Measurements from ENCODE around the gene FDX2. TPM values are rescaled to one million over a fixed set of nuclear protein-coding genes. Genes with fewer than 3 reads are reported as not detected.

FDX2 gene
- total and polyA plus RNA-seq, 2 donors (not counting 1 experiment from before 2014, with no cell fraction given): 13.9 to 21.5 TPM

DNA sequence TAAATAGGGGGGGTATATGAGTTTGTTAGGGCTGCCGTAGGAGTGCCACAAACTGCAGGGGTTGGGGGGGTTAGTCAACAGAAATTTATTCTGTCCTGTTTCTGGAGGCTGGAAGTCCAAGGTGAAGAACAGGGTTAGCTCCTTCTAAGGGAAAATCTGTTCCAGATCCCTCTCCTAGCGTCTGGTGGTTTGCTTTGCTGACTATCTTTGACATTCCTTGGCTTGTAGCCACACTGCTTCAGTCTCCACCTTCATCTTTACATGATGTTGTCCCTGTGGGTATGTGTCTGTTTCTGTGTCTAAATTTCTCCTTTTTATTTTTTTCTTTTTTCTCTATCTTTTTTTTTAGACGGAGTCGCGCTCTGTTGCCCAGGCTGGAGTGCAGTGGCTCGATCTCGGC, 53.0 kb downstream of the FDX2 start:
- H3K4me3 Mint-ChIP-seq: no peak overlapping the region
- H3K9me3 Mint-ChIP-seq (ENCODE audit: insufficient read depth): no peaks in the 10 kb centered on the region
- intact Hi-C loops (cut with micrococcal nuclease): no loop called here
- H3K27me3 ChIP-seq (replicated peaks in 1 of 4; ENCODE audit: control extremely low read depth in 1 of 4, control insufficient read depth in 3 of 4, insufficient read depth in 4 of 4, low read length in 3 of 4): no peaks in the 10 kb centered on the region
- no peaks in the 10 kb centered on the region for H4K20me1 ChIP-seq (ENCODE audit: control insufficient read depth, insufficient read depth, low read length, poor library complexity, severe bottlenecking)
- 89% methylated on average over 6 of the region's 7 CpGs for WGBS (ENCODE audit: insufficient coverage)
- no peaks in the 10 kb centered on the region for H3K4me1 Mint-ChIP-seq
- ChIA-PET CTCF (interaction anchor here (0.6 to 7.9 kb wide), 4 partner anchors 12 to 125 kb away, joined by 3 to 268 read pairs (median 18); partner anchors contain the start of gene MRPL4), POLR2A (no interaction called here)
- no peak overlapping the region for H3K9ac ChIP-seq (ENCODE audit: low read length)
- no peak overlapping the region for H3K27ac Mint-ChIP-seq
- H3K4me1 ChIP-seq (ENCODE audit: control insufficient read depth in 2 of 2, insufficient read depth in 2 of 2, low read length in 2 of 2): peaks cover 0 to 3% of the 10 kb centered on the region in 2 donors
- TF ChIP-seq, protein P1, sequence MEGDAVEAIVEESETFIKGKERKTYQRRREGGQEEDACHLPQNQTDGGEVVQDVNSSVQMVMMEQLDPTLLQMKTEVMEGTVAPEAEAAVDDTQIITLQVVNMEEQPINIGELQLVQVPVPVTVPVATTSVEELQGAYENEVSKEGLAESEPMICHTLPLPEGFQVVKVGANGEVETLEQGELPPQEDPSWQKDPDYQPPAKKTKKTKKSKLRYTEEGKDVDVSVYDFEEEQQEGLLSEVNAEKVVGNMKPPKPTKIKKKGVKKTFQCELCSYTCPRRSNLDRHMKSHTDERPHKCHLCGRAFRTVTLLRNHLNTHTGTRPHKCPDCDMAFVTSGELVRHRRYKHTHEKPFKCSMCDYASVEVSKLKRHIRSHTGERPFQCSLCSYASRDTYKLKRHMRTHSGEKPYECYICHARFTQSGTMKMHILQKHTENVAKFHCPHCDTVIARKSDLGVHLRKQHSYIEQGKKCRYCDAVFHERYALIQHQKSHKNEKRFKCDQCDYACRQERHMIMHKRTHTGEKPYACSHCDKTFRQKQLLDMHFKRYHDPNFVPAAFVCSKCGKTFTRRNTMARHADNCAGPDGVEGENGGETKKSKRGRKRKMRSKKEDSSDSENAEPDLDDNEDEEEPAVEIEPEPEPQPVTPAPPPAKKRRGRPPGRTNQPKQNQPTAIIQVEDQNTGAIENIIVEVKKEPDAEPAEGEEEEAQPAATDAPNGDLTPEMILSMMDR (IDR thresholded peaks at IDR 0.05): no peak
- no peak for TF ChIP-seq EZH2 (IDR thresholded peaks at IDR 0.05; ENCODE audit: borderline replicate concordance, insufficient read depth, low read depth, low read length, poor library complexity, severe bottlenecking)
- no peak overlapping the region for H2AFZ ChIP-seq (ENCODE audit: insufficient read depth, low read depth, low read length, poor library complexity, severe bottlenecking)
- H3K9me3 ChIP-seq (ENCODE audit: control extremely low read depth in 1 of 3, control insufficient read depth in 2 of 3, insufficient read depth in 1 of 3, low read length in 2 of 3): no peaks in the 10 kb centered on the region
- no peaks in the 10 kb centered on the region for H3K27me3 Mint-ChIP-seq
- no peaks in the 10 kb centered on the region for H3K79me2 ChIP-seq (ENCODE audit: control insufficient read depth, insufficient read depth, low read length)
- peaks cover 0 to 15% of the 10 kb centered on the region in 2 experiments for H3K36me3 ChIP-seq (replicated peaks in 1 of 2; ENCODE audit: control extremely low read depth in 1 of 2, control insufficient read depth in 1 of 2, extremely low read depth in 1 of 2, insufficient read depth in 2 of 2, low read length in 1 of 2)
- H3K4me3 ChIP-seq (ENCODE audit: control extremely low read depth in 1 of 5, extremely low read depth in 1 of 5, insufficient read depth in 1 of 5, low read depth in 2 of 5, low read length in 4 of 5): no peak overlapping the region
- no peak overlapping the region for H3K27ac ChIP-seq (ENCODE audit: low read length in 2 of 2)
- H3K4me2 ChIP-seq (replicated peaks; ENCODE audit: low read depth, low read length, poor library complexity, severe bottlenecking): no peak overlapping the region
- no peak for DNase-seq
- no peak for ATAC-seq (ENCODE audit: low read depth)

DNA sequence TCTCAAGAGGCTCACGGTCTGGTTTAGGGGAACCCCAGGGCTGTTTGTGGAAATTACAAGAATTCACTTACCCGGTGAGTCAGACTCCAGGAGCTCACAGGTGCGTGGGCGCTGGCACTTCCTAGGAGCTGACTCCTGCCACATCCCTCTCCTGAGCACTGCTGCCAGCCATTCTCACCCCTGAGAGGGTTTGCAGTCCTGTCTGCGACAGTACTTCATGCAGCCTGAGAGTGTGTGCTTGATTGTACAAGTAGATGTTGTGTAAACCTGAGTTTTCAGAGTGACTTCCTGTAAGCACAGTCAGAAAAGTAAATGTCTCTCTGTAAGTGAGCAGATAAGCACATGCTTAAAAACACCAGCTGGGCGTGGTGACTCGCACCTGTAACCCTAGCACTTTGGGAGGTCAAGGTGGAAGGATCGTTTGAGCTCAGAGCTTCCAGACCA, 55.7 kb downstream of the FDX2 start:
- TF ChIP-seq, protein P1 (IDR thresholded peaks at IDR 0.05): no peak
- no peak for TF ChIP-seq EZH2 (IDR thresholded peaks at IDR 0.05; ENCODE audit: borderline replicate concordance, insufficient read depth, low read depth, low read length, poor library complexity, severe bottlenecking)
- H3K4me1 ChIP-seq (ENCODE audit: control insufficient read depth in 2 of 2, insufficient read depth in 2 of 2, low read length in 2 of 2): peaks cover 0 to 3% of the 10 kb centered on the region in 2 donors
- CTCF ChIA-PET: interaction anchor here (0.6 to 7.9 kb wide), 18 partner anchors 9 to 603 kb away, joined by 3 to 268 read pairs (median 6); partner anchors contain the start of genes CDC37, ICAM1, ICAM4 and MRPL4
- H3K27me3 ChIP-seq (replicated peaks in 1 of 4; ENCODE audit: control extremely low read depth in 1 of 4, control insufficient read depth in 3 of 4, insufficient read depth in 4 of 4, low read length in 3 of 4): no peaks in the 10 kb centered on the region
- no peak overlapping the region for H2AFZ ChIP-seq (ENCODE audit: insufficient read depth, low read depth, low read length, poor library complexity, severe bottlenecking)
- H3K79me2 ChIP-seq (ENCODE audit: control insufficient read depth, insufficient read depth, low read length): no peaks in the 10 kb centered on the region
- POLR2A ChIA-PET: no interaction called here
- no peak overlapping the region for H3K4me3 ChIP-seq (ENCODE audit: control extremely low read depth in 1 of 5, extremely low read depth in 1 of 5, insufficient read depth in 1 of 5, low read depth in 2 of 5, low read length in 4 of 5)
- peaks cover 0 to 28% of the 10 kb centered on the region in 2 experiments for H3K36me3 ChIP-seq (replicated peaks in 1 of 2; ENCODE audit: control extremely low read depth in 1 of 2, control insufficient read depth in 1 of 2, extremely low read depth in 1 of 2, insufficient read depth in 2 of 2, low read length in 1 of 2)
- no peak overlapping the region for H3K4me3 Mint-ChIP-seq
- ATAC-seq (ENCODE audit: low read depth) (no peak), DNase-seq (no peak)
- no peak overlapping the region for H3K4me2 ChIP-seq (replicated peaks; ENCODE audit: low read depth, low read length, poor library complexity, severe bottlenecking)
- H3K27ac Mint-ChIP-seq: no peak overlapping the region
- no peaks in the 10 kb centered on the region for H3K4me1 Mint-ChIP-seq
- H3K27ac ChIP-seq (ENCODE audit: low read length in 2 of 2): no peak overlapping the region
- WGBS (ENCODE audit: insufficient coverage): 77% methylated on average over 6 of the region's 8 CpGs
- H3K9ac ChIP-seq (ENCODE audit: low read length): no peak overlapping the region
- H3K27me3 Mint-ChIP-seq: no peaks in the 10 kb centered on the region
- H4K20me1 ChIP-seq (ENCODE audit: control insufficient read depth, insufficient read depth, low read length, poor library complexity, severe bottlenecking): no peaks in the 10 kb centered on the region
- no peaks in the 10 kb centered on the region for H3K9me3 Mint-ChIP-seq (ENCODE audit: insufficient read depth)
- no peaks in the 10 kb centered on the region for H3K9me3 ChIP-seq (ENCODE audit: control extremely low read depth in 1 of 3, control insufficient read depth in 2 of 3, insufficient read depth in 1 of 3, low read length in 2 of 3)
- intact Hi-C loops (cut with micrococcal nuclease): no loop called here

Small RNAs within 50 kb of the gene (small RNA-seq; reads per million reads assigned to genes)
- gene AC011511.1 (ENCODE audit: insufficient read length, low read depth, low replicate concordance): not detected
- not detected for gene AC011511.4 (ENCODE audit: insufficient read length, low read depth, low replicate concordance)

Other genes starting within 250 kb of the FDX2 start
- gene SHFL, start 229.7 kb downstream of the FDX2 start, total RNA-seq: 95.8 and 109 TPM in 2 replicates
- gene SHFL, start 229.7 kb downstream of the FDX2 start, polyA plus RNA-seq: 176 and 205 TPM in 2 replicates
- 18.1 and 20.3 TPM in 2 replicates for gene ANGPTL6, start 213.3 kb downstream of the FDX2 start, total RNA-seq
- 13.2 and 23.5 TPM in 2 replicates for gene ANGPTL6, start 213.3 kb downstream of the FDX2 start, polyA plus RNA-seq
- gene PPAN, start 209.7 kb downstream of the FDX2 start, total RNA-seq: 80.5 and 88.0 TPM in 2 replicates
- 42.2 and 51.0 TPM in 2 replicates for gene PPAN, start 209.7 kb downstream of the FDX2 start, polyA plus RNA-seq
- 27.1 and 28.3 TPM in 2 replicates for gene P2RY11, start 204.3 kb downstream of the FDX2 start, total RNA-seq
- 25.8 and 29.7 TPM in 2 replicates for gene P2RY11, start 204.3 kb downstream of the FDX2 start, polyA plus RNA-seq
- 261 and 270 TPM in 2 replicates for gene EIF3G, start 196.1 kb downstream of the FDX2 start, total RNA-seq
- gene EIF3G, start 196.1 kb downstream of the FDX2 start, polyA plus RNA-seq: 295 and 308 TPM in 2 replicates
- 108 and 119 TPM in 2 replicates for gene DNMT1, start 121.1 kb downstream of the FDX2 start, total RNA-seq
- gene DNMT1, start 121.1 kb downstream of the FDX2 start, polyA plus RNA-seq: 53.0 and 60.2 TPM in 2 replicates
- 3.6 and 4.4 TPM in 2 replicates for gene S1PR2, start 84.7 kb downstream of the FDX2 start, total RNA-seq
- 1.8 and 8.9 TPM in 2 replicates for gene S1PR2, start 84.7 kb downstream of the FDX2 start, polyA plus RNA-seq
- 39.8 and 40.1 TPM in 2 replicates for gene MRPL4, start 63.8 kb downstream of the FDX2 start, total RNA-seq
- gene MRPL4, start 63.8 kb downstream of the FDX2 start, polyA plus RNA-seq: 67.8 and 81.1 TPM in 2 replicates
- gene ICAM1, start 44.9 kb downstream of the FDX2 start, total RNA-seq: 7.3 and 10.2 TPM in 2 replicates
- 11.9 and 63.9 TPM in 2 replicates for gene ICAM1, start 44.9 kb downstream of the FDX2 start, polyA plus RNA-seq
- gene ICAM4, start 29.1 kb downstream of the FDX2 start, total RNA-seq: 0.44 and 0.51 TPM in 2 replicates
- gene ICAM4, start 29.1 kb downstream of the FDX2 start, polyA plus RNA-seq: 0.71 and 0.78 TPM in 2 replicates
- gene ICAM5, start 26.1 kb downstream of the FDX2 start, total RNA-seq: 0.34 and 0.54 TPM in 2 replicates
- 0.14 TPM in 1 of 2 replicates, not detected in the other for gene ICAM5, start 26.1 kb downstream of the FDX2 start, polyA plus RNA-seq
- gene ZGLP1, start 6.2 kb downstream of the FDX2 start, total RNA-seq: 6.4 and 7.4 TPM in 2 replicates
- gene ZGLP1, start 6.2 kb downstream of the FDX2 start, polyA plus RNA-seq: 3.3 and 8.0 TPM in 2 replicates
- gene RAVER1, start 17.5 kb upstream of the FDX2 start, total RNA-seq: 54.6 and 62.7 TPM in 2 replicates
- gene RAVER1, start 17.5 kb upstream of the FDX2 start, polyA plus RNA-seq: 21.0 and 27.3 TPM in 2 replicates
- gene ICAM3, start 23.6 kb upstream of the FDX2 start, total RNA-seq: 110 and 119 TPM in 2 replicates
- gene ICAM3, start 23.6 kb upstream of the FDX2 start, polyA plus RNA-seq: 154 and 223 TPM in 2 replicates
- 337 and 347 TPM in 2 replicates for gene TYK2, start 64.6 kb upstream of the FDX2 start, total RNA-seq
- gene TYK2, start 64.6 kb upstream of the FDX2 start, polyA plus RNA-seq: 293 and 343 TPM in 2 replicates
- 178 and 193 TPM in 2 replicates for gene CDC37, start 87.5 kb upstream of the FDX2 start, total RNA-seq
- 408 and 599 TPM in 2 replicates for gene CDC37, start 87.5 kb upstream of the FDX2 start, polyA plus RNA-seq
- gene PDE4A, start 104.5 kb upstream of the FDX2 start, total RNA-seq: 10.8 and 10.9 TPM in 2 replicates
- gene PDE4A, start 104.5 kb upstream of the FDX2 start, polyA plus RNA-seq: 0.95 and 1.5 TPM in 2 replicates
- 27.0 TPM in 2 replicates for gene KEAP1, start 187.3 kb upstream of the FDX2 start, total RNA-seq
- gene KEAP1, start 187.3 kb upstream of the FDX2 start, polyA plus RNA-seq: 9.3 and 17.7 TPM in 2 replicates
- 0.17 and 0.67 TPM in 2 replicates for gene S1PR5, start 201.4 kb upstream of the FDX2 start, total RNA-seq
- gene S1PR5, start 201.4 kb upstream of the FDX2 start, polyA plus RNA-seq: 0.27 and 0.55 TPM in 2 replicates
- 58.8 and 59.2 TPM in 2 replicates for gene ATG4D, start 227.9 kb upstream of the FDX2 start, total RNA-seq
- 75.5 and 82.7 TPM in 2 replicates for gene ATG4D, start 227.9 kb upstream of the FDX2 start, polyA plus RNA-seq
- 62.8 and 67.9 TPM in 2 replicates for gene KRI1, start 250.0 kb upstream of the FDX2 start, total RNA-seq
- gene KRI1, start 250.0 kb upstream of the FDX2 start, polyA plus RNA-seq: 46.7 and 55.1 TPM in 2 replicates

Data from B cell (primary cell).